Mucosa of rectum (tissue), 2 donors: ENCODE measurements around the gene PTPN21.
A peak's percentile ranks its signal among the peaks of the same experiment; 100 is the strongest.

ENCODE experiments used
- H3K27ac ChIP-seq, 2 donors: one replicate each; pipeline ENCODE4 v1.7.0; 2013; ENCODE audit warnings: inconsistent platforms in 2 of 2, low read depth in 2 of 2, low read length in 2 of 2
- H3K27me3 ChIP-seq, 2 donors: one replicate each; pipeline ENCODE4 v1.7.0; 2013; ENCODE audit warnings: low read length in 2 of 2; ENCODE audit not compliant: control insufficient read depth in 2 of 2, insufficient read depth in 2 of 2
- H3K36me3 ChIP-seq, 2 donors: one replicate each; pipeline ENCODE4 v1.7.0; 2013; ENCODE audit warnings: low read length in 2 of 2; ENCODE audit not compliant: control insufficient read depth in 2 of 2, insufficient read depth in 2 of 2
- H3K4me1 ChIP-seq, 2 donors: one replicate each; pipeline ENCODE4 v1.7.0; 2013; ENCODE audit warnings: low read length in 2 of 2, mild to moderate bottlenecking in 1 of 2; ENCODE audit not compliant: control insufficient read depth in 2 of 2, insufficient read depth in 2 of 2
- H3K4me3 ChIP-seq, 2 donors: one replicate each; pipeline ENCODE4 v1.7.0; 2013; ENCODE audit warnings: low read length in 2 of 2
- H3K9ac ChIP-seq, 2 donors: one replicate each; pipeline ENCODE4 v1.7.0; 2013; ENCODE audit warnings: low read length in 2 of 2, low read depth in 1 of 2, mild to moderate bottlenecking in 1 of 2
- H3K9me3 ChIP-seq, 2 donors: one replicate each; pipeline ENCODE4 v1.7.0; 2013; ENCODE audit warnings: low read length in 2 of 2; ENCODE audit not compliant: control insufficient read depth in 2 of 2
- donor health status: healthy.
- donor health status: Normal muscosa, but diverticular disease.

PTPN21 gene

GRCh38 chr14:88554457-88555286, at the start of gene PTPN21:
Gene PTPN21 (minus strand): TSS chr14:88555007. CDS start chr14:88550417, 4,590 bp downstream.
- H3K36me3 ChIP-seq: no peaks in the 10 kb centered on the region
- H3K9ac ChIP-seq: peak within 1 kb of the TSS; percentile 80 to 83
- peak within 1 kb of the TSS; percentile 79 to 92 for H3K4me3 ChIP-seq
- H3K27ac ChIP-seq: peak within 1 kb of the TSS; percentile 84 to 87
- H3K9me3 ChIP-seq: no peaks in the 10 kb centered on the region
- peaks cover 0 to 6% of the 10 kb centered on the region in 2 donors for H3K27me3 ChIP-seq
- H3K4me1 ChIP-seq: peaks cover 28 to 32% of the 10 kb centered on the region in 2 donors

DNA sequence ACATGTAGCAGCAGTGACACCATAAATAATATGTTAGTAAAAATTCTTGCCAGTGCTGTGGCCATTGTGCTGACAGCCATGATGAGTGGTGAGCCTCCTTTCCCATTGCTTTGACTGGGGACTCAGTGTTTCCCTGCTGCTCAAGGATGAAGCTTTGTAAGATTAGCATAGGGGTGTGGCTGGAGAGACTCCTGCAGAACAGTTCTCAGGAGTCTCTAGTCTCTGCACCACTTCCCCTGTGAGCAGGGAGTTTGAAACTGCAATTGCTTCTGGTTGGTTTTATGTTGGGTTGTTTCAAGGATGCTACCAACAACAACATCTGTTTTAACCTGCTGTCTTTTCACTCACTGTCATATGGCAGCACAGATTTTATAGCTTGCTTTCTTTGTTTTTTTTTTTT, 49.4 kb upstream of the PTPN21 start:
- Histone ChIP-seq H3K4me3 (no peak overlapping the region), H3K36me3 (peaks cover 76 to 79% of the 10 kb centered on the region in 2 donors), H3K27ac (no peak overlapping the region), H3K4me1 (no peaks in the 10 kb centered on the region), H3K9ac (no peak overlapping the region), H3K9me3 (no peaks in the 10 kb centered on the region), H3K27me3 (no peaks in the 10 kb centered on the region)

- H3K36me3 ChIP-seq: peaks cover 74 to 76% of the 10 kb centered on the region in 2 donors
- H3K4me3 ChIP-seq: no peak overlapping the region
- no peak overlapping the region for H3K9ac ChIP-seq
- no peaks in the 10 kb centered on the region for H3K9me3 ChIP-seq
- H3K4me1 ChIP-seq: no peaks in the 10 kb centered on the region
- no peaks in the 10 kb centered on the region for H3K27me3 ChIP-seq
- no peak overlapping the region for H3K27ac ChIP-seq
Observed at GRCh38 chr14:88599761-88600439, 45.1 kb upstream of the PTPN21 start.

DNA sequence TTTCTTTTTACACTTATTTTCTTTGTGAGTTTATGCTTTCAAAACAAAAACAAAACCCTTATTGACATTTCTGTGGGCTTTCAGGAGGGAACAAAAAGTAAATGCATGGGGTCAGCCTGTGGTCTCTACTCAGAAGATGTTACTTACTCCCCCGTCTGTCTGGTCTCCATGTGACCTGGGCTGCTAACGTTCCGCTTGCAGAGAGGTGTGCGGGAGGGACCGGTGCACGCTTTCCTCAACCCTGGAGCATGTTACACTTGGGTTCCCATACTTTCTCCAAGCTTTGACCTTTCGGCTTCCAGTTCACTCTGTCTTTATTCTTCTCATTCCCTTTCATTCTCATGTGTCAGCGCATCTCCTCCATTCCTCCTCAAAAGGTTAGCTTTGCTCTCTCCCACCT, 44.5 kb upstream of the PTPN21 start:
- H3K9ac ChIP-seq: no peak overlapping the region
- H3K9me3 ChIP-seq: no peaks in the 10 kb centered on the region
- no peaks in the 10 kb centered on the region for H3K27me3 ChIP-seq
- H3K4me3 ChIP-seq: no peak overlapping the region
- no peaks in the 10 kb centered on the region for H3K4me1 ChIP-seq
- peaks cover 75 to 76% of the 10 kb centered on the region in 2 donors for H3K36me3 ChIP-seq
- H3K27ac ChIP-seq: no peak overlapping the region

- Histone ChIP-seq H3K27me3 (no peaks in the 10 kb centered on the region), H3K9me3 (no peaks in the 10 kb centered on the region), H3K27ac (no peak overlapping the region), H3K36me3 (peaks cover 72 to 73% of the 10 kb centered on the region in 2 donors), H3K4me3 (no peak overlapping the region), H3K4me1 (no peaks in the 10 kb centered on the region), H3K9ac (no peak overlapping the region)
Observed at GRCh38 chr14:88598097-88598675, 43.4 kb upstream of the PTPN21 start.

DNA sequence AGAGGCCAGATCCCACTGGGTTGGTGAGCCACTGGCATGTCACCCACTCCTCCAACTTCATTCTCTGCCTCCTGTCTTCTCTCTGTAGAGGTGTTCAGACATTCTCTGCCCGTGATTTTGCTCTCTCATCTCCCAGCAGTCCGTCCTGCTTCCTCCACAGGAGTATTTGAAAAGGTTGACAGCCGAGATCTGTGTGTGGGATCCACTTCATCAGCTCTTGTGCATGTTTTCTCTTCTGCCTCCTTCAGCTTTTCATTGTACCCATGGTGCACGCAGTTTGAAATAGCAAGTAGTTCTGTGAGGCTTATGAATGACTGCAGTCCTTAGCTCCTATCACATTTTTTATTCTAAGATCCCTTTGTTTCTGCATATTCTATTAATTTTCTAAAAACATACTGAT, 42.8 kb upstream of the PTPN21 start:
- H3K27me3 ChIP-seq: no peaks in the 10 kb centered on the region
- no peak overlapping the region for H3K9ac ChIP-seq
- H3K36me3 ChIP-seq: peaks cover 70% of the 10 kb centered on the region in 2 donors
- no peaks in the 10 kb centered on the region for H3K4me1 ChIP-seq
- no peak overlapping the region for H3K4me3 ChIP-seq
- no peak overlapping the region for H3K27ac ChIP-seq
- H3K9me3 ChIP-seq: no peaks in the 10 kb centered on the region

GRCh38 chr14:88597038-88597437, 42.2 kb upstream of the PTPN21 start:
- H3K36me3 ChIP-seq: peaks cover 66% of the 10 kb centered on the region in 2 donors
- H3K9ac ChIP-seq: no peak overlapping the region
- H3K27me3 ChIP-seq: no peaks in the 10 kb centered on the region
- H3K27ac ChIP-seq: no peak overlapping the region
- no peaks in the 10 kb centered on the region for H3K4me1 ChIP-seq
- no peaks in the 10 kb centered on the region for H3K9me3 ChIP-seq
- no peak overlapping the region for H3K4me3 ChIP-seq

DNA sequence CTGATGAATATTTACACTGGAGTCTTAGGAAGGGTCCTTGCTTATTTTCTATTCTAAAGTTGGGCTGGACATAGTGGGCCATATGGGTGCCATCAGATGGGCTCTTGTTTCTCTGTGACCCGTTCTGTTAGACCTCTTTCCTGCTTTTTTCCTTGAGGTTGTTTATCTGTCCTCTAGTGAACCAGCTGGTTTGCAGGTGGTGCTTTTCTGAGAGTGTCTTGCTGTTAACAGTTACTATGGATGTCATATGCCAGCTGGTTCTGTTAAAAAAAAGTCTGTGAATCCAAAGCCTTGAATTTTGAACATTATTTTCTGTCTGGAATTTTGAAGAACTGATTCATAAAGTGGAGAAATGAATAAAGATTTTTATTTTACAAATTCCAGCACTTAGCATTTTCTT, 37.2 kb upstream of the PTPN21 start:
- H3K4me1 ChIP-seq: no peaks in the 10 kb centered on the region
- H3K9me3 ChIP-seq: no peaks in the 10 kb centered on the region
- peaks cover 42 to 46% of the 10 kb centered on the region in 2 donors for H3K36me3 ChIP-seq
- H3K4me3 ChIP-seq: no peak overlapping the region
- no peaks in the 10 kb centered on the region for H3K27me3 ChIP-seq
- no peak overlapping the region for H3K27ac ChIP-seq
- H3K9ac ChIP-seq: no peak overlapping the region

DNA sequence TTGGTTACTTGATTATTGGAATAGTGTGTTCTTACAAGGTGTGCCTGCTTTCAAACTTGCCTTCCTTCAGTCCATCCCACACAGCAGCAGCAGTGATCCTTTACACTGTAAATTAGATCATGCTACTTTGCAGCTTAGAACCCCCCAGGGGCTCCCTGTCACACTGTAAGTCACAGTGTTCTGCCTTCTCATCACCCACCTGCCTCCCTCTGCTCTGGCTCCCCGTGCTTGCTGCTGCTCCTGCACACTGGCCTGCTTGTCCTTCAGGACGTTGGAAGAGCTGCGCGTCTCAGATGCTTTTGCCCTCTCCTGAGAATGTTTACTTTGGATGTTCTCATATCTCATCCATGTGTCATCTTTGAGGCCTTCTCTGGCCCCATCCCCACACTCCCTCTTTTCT, 35.4 kb upstream of the PTPN21 start:
- Histone ChIP-seq H3K9me3 (no peaks in the 10 kb centered on the region), H3K4me1 (no peaks in the 10 kb centered on the region), H3K4me3 (no peak overlapping the region), H3K9ac (no peak overlapping the region), H3K36me3 (peaks cover 31 to 47% of the 10 kb centered on the region in 2 donors), H3K27me3 (no peaks in the 10 kb centered on the region), H3K27ac (no peak overlapping the region)

DNA sequence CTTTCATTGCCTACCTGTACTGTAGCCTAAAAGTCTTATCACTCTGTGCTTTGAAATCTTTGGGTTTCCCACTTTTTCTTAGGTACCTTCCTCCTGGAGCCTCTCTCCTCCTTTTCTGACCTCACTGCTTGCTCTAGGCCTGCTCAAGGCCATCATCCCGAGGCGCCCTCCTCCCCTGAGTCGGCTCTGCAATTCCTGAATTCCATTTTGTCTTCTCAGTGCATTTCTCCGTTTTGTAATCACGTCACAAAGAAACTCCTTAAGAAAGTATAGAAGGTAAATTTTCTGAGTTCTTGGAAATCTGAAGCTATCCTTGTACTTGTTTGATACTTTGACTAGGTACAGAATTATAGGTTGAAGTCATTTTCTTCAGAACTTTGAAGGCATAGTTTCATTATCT, 33.3 kb upstream of the PTPN21 start:
- Histone ChIP-seq H3K4me1 (no peaks in the 10 kb centered on the region), H3K36me3 (peaks cover 28 to 47% of the 10 kb centered on the region in 2 donors), H3K9ac (no peak overlapping the region), H3K9me3 (no peaks in the 10 kb centered on the region), H3K27ac (no peak overlapping the region), H3K27me3 (no peaks in the 10 kb centered on the region), H3K4me3 (no peak overlapping the region)
